Peyer's patch (tissue), 4 donors: ENCODE data around the gene PAIP2. TPM values are rescaled to one million over a fixed set of nuclear protein-coding genes. Genes with fewer than 3 reads are reported as not detected.

Experiments
- DNase-seq, 3 donors: peaks; one replicate each; pipeline ENCODE4 v3.0.0-alpha.2; 2017 to 2019
- H3K27ac ChIP-seq, 4 donors: fragments of 200-600 bp; sonication (generic); one replicate each; pipeline ENCODE4 v1.5.1; 2016 to 2019
- H3K27me3 ChIP-seq, 2 donors: fragments of 200-600 bp; sonication (generic); one replicate each; pipeline ENCODE4 v1.5.1; 2019
- H3K36me3 ChIP-seq, 3 donors: fragments of 200-600 bp; sonication (generic); one replicate each; pipeline ENCODE4 v1.5.1; 2016 to 2019
- H3K4me1 ChIP-seq, 4 donors: fragments of 200-600 bp; sonication (generic); one replicate each; pipeline ENCODE4 v1.5.1; 2016 to 2019
- H3K4me3 ChIP-seq, 4 donors: fragments of 200-600 bp; sonication (generic); 1 replicate in 3 of 4; 2 replicates in 1 of 4; pipeline ENCODE4 v1.5.1; 2016 to 2019; ENCODE audit warnings: mild to moderate bottlenecking in 1 of 4
- H3K9me3 ChIP-seq, 4 donors: fragments of 200-600 bp; sonication (generic); one replicate each; pipeline ENCODE4 v1.5.1; 2016 to 2019; ENCODE audit warnings: mild to moderate bottlenecking in 1 of 4
- POLR2A ChIP-seq, 2 donors: fragments of 450-650 bp; IDR thresholded peaks; one replicate each; pipeline ENCODE4 v1.5.1; 2017; ENCODE audit warnings: antibody characterized with exemption in 2 of 2, mild to moderate bottlenecking in 2 of 2, moderate library complexity in 2 of 2
- total RNA-seq, 4 donors: library from RNA; depleted of rRNA; stranded (reverse); fragments of >200 nt; gene quantifications; one replicate each; pipeline ENCODE4 v1.1.0, GENCODE V29; 2016
- TF ChIP-seq, protein P1 (sequence below), 6 experiments: fragments of 450-650 bp in 4 of 6; fragments of 200-600 bp in 2 of 6; sonication (generic) in 1 of 6; IDR thresholded peaks; one replicate each; pipeline ENCODE4 v1.5.1; 2017 to 2019; ENCODE audit warnings: antibody characterized with exemption in 6 of 6, mild to moderate bottlenecking in 3 of 6, moderate library complexity in 1 of 6

Gene PAIP2
- total RNA-seq, 4 donors from 2014 or later, result 24.3 to 77.6 (median 35.6) TPM

DNA sequence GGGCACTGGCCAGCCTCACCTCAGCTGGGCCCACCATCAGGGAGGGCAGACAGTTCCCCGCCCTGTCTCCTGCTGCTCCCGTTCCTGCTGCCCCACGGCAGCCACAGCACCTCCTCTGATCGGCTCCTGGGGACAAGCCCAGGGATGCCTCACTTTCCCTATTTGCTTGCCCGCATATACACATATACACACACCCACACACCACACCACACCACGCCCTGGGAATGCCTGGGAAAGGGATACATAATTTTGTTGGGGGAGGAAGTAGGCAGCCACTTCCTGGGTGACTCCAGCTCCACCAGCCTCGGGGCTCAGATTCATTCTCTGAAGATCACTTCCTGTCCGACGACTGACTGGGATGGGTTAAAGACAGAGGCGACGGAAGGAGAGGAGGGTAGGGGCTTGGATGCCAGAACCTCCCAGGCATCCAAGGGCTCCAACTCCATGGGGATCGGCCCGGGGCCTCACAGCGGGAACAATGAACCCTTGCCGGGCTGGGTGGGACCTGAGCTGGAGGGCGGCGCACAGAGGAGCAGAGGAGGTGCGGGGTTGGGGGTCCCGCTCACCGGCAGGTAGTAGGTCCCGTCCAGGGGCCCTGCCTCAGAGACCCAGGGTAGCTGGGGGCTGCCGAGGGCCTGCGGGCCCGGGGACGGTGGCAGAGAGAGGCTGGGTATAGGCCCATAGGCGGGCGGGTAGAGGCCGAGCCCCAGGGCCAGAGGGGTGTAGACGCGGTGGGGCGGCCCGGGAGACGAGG is 50.1 kb downstream of the PAIP2 start:
- Histone ChIP-seq H3K9me3 (no peaks in the 10 kb centered on the region), H3K36me3 (no peaks in the 10 kb centered on the region), H3K4me3 (peak overlapping the region; percentile 48 to 74 (median 54)), H3K4me1 (peaks cover 0 to 64% (median 29%) of the 10 kb centered on the region in 4 donors), H3K27me3 (peaks cover 0 to 8% of the 10 kb centered on the region in 2 donors), H3K27ac (peak overlapping the region; percentile 65 to 86 (median 72))
- DNase-seq, result peak in 2 of 3 donors; percentile 62 to 66
- TF ChIP-seq, protein P1, sequence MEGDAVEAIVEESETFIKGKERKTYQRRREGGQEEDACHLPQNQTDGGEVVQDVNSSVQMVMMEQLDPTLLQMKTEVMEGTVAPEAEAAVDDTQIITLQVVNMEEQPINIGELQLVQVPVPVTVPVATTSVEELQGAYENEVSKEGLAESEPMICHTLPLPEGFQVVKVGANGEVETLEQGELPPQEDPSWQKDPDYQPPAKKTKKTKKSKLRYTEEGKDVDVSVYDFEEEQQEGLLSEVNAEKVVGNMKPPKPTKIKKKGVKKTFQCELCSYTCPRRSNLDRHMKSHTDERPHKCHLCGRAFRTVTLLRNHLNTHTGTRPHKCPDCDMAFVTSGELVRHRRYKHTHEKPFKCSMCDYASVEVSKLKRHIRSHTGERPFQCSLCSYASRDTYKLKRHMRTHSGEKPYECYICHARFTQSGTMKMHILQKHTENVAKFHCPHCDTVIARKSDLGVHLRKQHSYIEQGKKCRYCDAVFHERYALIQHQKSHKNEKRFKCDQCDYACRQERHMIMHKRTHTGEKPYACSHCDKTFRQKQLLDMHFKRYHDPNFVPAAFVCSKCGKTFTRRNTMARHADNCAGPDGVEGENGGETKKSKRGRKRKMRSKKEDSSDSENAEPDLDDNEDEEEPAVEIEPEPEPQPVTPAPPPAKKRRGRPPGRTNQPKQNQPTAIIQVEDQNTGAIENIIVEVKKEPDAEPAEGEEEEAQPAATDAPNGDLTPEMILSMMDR (IDR thresholded peaks at IDR 0.05), result no peak
- no peak for TF ChIP-seq POLR2A (IDR thresholded peaks at IDR 0.05)

DNA sequence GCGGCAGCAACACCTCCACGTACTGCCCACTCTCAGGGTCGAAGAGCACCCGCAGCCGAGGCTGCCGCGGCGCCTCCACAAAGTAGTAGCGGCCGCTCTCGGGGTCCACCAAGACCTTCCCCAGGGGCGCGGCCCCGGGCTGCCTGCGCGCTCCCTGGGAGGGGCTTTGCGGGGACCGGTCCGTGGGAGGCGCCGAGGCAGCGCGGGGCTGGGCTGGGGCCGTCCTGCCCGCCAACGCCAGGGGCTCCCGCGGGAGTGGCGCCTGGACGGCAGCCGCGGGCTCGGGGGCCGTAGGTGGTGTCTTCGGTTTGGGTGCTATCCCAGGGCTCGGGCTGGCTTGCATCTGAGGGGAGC is 50.6 kb downstream of the PAIP2 start:
- peak overlapping the region; percentile 65 to 86 (median 72) for H3K27ac ChIP-seq
- no peaks in the 10 kb centered on the region for H3K36me3 ChIP-seq
- no peak for DNase-seq
- no peak for TF ChIP-seq POLR2A (IDR thresholded peaks at IDR 0.05)
- TF ChIP-seq, protein P1 (IDR thresholded peaks at IDR 0.05), result no peak
- peaks cover 0 to 64% (median 29%) of the 10 kb centered on the region in 4 donors for H3K4me1 ChIP-seq
- H3K4me3 ChIP-seq, result peak overlapping the region; percentile 48 to 74 (median 54)
- H3K9me3 ChIP-seq, result no peaks in the 10 kb centered on the region
- peaks cover 0 to 8% of the 10 kb centered on the region in 2 donors for H3K27me3 ChIP-seq

- H3K27me3 ChIP-seq, result peaks cover 0 to 8% of the 10 kb centered on the region in 2 donors
- peak; percentile 86 to 93 (median 87) for DNase-seq
- H3K27ac ChIP-seq, result peak overlapping the region; percentile 65 to 86 (median 72)
- TF ChIP-seq, protein P1 (IDR thresholded peaks at IDR 0.05), result peak; percentile 79 to 97 (median 85)
- no peak for TF ChIP-seq POLR2A (IDR thresholded peaks at IDR 0.05)
- H3K36me3 ChIP-seq, result no peaks in the 10 kb centered on the region
- H3K9me3 ChIP-seq, result no peaks in the 10 kb centered on the region
- peak overlapping the region; percentile 48 to 74 (median 54) for H3K4me3 ChIP-seq
- peaks cover 0 to 60% (median 24%) of the 10 kb centered on the region in 4 donors for H3K4me1 ChIP-seq
Observed at GRCh38 chr5:139392678-139393496, 51.2 kb downstream of the PAIP2 start.

DNA sequence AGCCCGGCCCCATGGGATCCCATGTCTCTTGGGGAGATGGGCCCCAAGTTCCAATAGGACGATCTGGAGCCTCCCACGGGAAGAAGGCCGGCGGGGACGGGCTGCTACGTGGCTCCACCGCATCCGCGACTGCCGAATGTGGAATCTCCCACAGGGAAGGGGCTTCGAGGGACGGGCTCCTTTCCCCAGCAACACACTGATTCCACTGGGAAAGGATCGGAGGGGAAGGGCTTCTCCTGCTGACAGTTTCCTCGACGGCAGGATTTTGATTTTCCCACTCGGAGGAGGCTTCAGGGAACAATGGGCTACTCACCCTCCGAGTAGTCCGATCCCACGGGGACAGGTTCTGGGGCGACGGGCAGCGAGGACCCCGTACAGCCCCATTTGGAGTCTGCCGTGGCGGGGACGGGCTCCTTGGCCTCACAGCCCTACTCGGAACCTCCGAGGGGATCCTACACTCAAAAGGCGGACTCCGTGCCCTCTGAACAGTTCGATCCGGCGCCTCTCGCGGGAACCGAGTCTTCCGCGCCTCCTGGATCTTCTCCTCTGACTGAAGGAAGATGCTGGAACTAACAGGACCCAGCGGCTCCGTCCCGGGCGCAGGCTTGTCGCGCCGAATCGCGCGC is 52.0 kb downstream of the PAIP2 start:
- Histone ChIP-seq H3K36me3 (no peaks in the 10 kb centered on the region), H3K9me3 (no peaks in the 10 kb centered on the region), H3K4me3 (peak overlapping the region; percentile 48 to 74 (median 54)), H3K4me1 (peaks cover 0 to 56% (median 19%) of the 10 kb centered on the region in 4 donors), H3K27me3 (peaks cover 0 to 8% of the 10 kb centered on the region in 2 donors), H3K27ac (peak overlapping the region in 1 of 4 donors; percentile 86)
- peak in 1 of 3 donors; percentile 59 for DNase-seq
- TF ChIP-seq POLR2A (IDR thresholded peaks at IDR 0.05), result no peak
- TF ChIP-seq, protein P1 (IDR thresholded peaks at IDR 0.05), result no peak

- peak in 1 of 3 donors; percentile 80 for DNase-seq
- Histone ChIP-seq H3K4me3 (peak overlapping the region; percentile 48 to 74 (median 54)), H3K4me1 (peaks cover 0 to 50% (median 19%) of the 10 kb centered on the region in 4 donors), H3K27me3 (peaks cover 0 to 8% of the 10 kb centered on the region in 2 donors), H3K36me3 (no peaks in the 10 kb centered on the region), H3K9me3 (no peaks in the 10 kb centered on the region), H3K27ac (peak overlapping the region in 1 of 4 donors; percentile 61)
- no peak for TF ChIP-seq POLR2A (IDR thresholded peaks at IDR 0.05)
- TF ChIP-seq, protein P1 (IDR thresholded peaks at IDR 0.05), result peak in 3 of 6 experiments; percentile 51 to 63 (median 59)
Observed at GRCh38 chr5:139394123-139394653, 52.5 kb downstream of the PAIP2 start.
